NCI-H345 treated with DMSO at 0.1 percent for 48 hours (cell line): ENCODE data around the gene RHOG.
"Not testable (repeated sequence)": the region's sequence is repeated elsewhere in the genome, so short reads cannot be mapped to it uniquely, and the experiment has no call there.

ENCODE experiments used
- DNase-seq: peaks from one replicate; lab custom pipeline; 2025; ENCODE audit not compliant: unreplicated experiment; lab: John Stamatoyannopoulos, UW

Gene RHOG

GRCh38 chr11:3834664-3835461 lies 5.9 kb downstream of the RHOG start:
- no peak for DNase-seq

- DNase-seq: no peak
Measured at GRCh38 chr11:3834349-3834663, 6.5 kb downstream of the RHOG start.

GRCh38 chr11:3833449-3833848 lies 7.3 kb downstream of the RHOG start:
- DNase-seq: no peak

- DNase-seq: no peak
Measured at GRCh38 chr11:3832816-3833215, 7.9 kb downstream of the RHOG start.

- DNase-seq: no peak
Measured at GRCh38 chr11:3831378-3832239, 9.2 kb downstream of the RHOG start.

- no peak for DNase-seq
Measured at GRCh38 chr11:3830730-3831129, 10.0 kb downstream of the RHOG start.

- DNase-seq: no peak
Measured at GRCh38 chr11:3830088-3830487, 10.7 kb downstream of the RHOG start.

GRCh38 chr11:3827434-3828186 lies 13.1 kb downstream of the RHOG start:
- no peak for DNase-seq

GRCh38 chr11:3826721-3827120 lies 14.0 kb downstream of the RHOG start:
- no peak for DNase-seq

- no peak for DNase-seq
Measured at GRCh38 chr11:3825473-3826154, 15.1 kb downstream of the RHOG start.

GRCh38 chr11:3824714-3825472 lies 15.9 kb downstream of the RHOG start:
- no peak for DNase-seq

- no peak for DNase-seq
Measured at GRCh38 chr11:3823762-3824506, 16.8 kb downstream of the RHOG start.

- DNase-seq: no peak
Measured at GRCh38 chr11:3823303-3823702, 17.5 kb downstream of the RHOG start.

- DNase-seq: no peak
Measured at GRCh38 chr11:3822312-3822711, 18.4 kb downstream of the RHOG start.

GRCh38 chr11:3820971-3821370 lies 19.8 kb downstream of the RHOG start:
- no peak for DNase-seq

GRCh38 chr11:3817181-3817800 lies 23.5 kb downstream of the RHOG start:
- DNase-seq: no peak

- DNase-seq: no peak
Measured at GRCh38 chr11:3816673-3817072, 24.1 kb downstream of the RHOG start.

- DNase-seq: no peak
Measured at GRCh38 chr11:3815845-3816244, 24.9 kb downstream of the RHOG start.

GRCh38 chr11:3814832-3815231 lies 25.9 kb downstream of the RHOG start:
- DNase-seq: not testable (repeated sequence)
